Glomerular visceral epithelial cell (primary cell): ENCODE data around the gene CCL5.
"Not testable (repeated sequence)": the region's sequence is repeated elsewhere in the genome, so short reads cannot be mapped to it uniquely, and the experiment has no call there.

Source experiments
- DNase-seq: peaks from one replicate; pipeline ENCODE4 v3.0.0-alpha.2; 2016; ENCODE audit errors: extremely low spot score

CCL5 gene

DNA sequence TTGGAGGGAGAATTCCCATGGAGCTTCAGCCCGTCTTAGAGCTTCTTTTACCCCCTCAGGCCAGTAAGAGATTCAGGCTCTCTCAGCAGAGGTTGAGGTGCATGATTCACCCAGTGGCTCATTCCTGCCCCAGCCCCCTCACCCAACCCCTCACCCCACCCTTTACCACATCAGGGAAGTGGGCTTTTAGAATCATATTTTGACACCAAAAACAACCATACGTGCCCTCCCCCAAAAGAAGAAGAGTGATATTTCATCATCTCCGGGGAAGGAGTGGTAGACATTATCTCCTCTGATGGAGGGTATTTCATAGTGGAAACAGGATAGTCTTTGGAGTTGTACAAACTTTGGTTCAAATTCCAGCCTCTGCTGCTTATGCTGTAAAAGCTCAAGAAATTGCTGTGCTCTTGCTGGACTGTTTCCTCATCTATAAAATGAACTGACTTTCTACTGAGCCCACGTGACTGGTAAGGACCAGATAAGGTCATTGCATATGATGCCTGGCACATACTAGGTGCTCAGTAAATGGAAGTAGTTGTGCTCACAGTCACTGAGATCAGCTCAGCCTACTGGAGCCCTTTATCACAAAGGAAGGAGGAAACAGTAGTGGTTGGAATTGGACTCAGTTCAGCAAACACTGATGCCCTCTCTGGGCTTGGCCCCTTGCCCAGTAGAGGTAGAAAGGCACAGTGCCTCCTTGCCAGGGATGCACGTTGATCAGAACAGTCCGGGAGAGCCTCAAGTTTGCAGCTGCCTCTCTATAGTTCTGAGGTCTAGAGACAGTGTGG lies 18.3 kb upstream of the CCL5 start:
- DNase-seq, result peak; percentile 82

DNA sequence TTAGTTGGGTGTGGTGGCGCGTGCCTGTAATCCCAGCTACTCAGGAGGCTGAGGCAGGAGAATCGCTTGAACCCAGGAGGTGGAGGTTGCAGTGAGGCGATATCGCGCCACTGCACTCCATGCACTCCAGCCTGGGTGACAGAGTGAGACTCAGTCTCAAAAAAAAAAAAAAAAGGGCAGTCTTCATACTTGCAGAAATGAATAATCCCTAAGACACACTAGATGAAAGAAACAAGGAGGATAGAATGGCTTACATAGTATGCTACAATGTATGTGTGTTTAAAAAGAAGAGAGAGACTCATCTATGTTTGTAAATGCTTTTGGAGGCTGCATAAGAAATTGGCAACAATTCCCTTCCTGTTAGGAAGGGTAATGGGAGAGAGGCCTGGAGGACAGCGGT lies 17.6 kb upstream of the CCL5 start:
- not testable (repeated sequence) for DNase-seq

DNA sequence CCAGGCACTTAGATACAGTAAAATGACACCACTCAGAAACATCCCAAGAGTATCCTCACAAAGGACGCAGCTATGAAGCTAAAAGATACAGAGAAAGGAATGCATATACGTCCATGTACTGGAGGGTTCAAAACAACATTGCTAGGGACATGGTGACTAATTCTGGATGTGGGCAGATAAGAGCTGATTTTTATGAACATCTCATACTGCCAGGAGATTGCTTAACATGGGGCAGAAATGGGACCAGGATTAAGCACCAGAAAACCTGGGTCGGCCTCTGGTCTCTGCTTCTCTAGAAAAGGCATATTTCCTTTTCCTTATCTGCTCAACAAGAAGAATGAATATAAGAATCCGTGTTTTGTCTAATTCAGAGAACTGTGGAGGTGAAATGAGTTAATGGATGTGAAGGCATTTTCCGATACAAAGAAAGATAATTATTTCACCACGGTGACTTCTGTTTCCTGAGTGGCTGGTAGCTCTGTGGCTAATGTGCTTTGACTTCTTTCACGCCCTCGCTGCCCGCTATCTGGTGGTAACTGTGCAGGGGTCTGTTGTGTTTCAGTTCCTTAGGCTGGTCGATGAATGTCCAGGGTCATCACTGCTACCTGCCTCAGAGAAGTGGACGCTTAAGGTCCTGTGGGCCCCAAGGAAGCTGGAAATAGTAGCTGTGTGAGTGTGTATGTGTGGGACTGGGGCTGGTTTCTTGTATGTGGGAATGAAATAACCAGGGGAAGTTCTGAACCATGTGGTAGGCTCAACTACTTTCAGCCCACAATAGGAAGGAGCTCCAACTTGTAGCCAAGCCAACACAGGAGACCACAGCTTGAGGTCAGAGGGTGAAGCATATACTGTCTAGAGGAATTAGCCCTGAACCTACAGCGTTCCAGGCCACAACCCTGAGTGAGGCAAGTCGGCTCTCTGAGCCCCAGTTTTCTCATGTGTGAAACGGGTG lies 15.8 kb upstream of the CCL5 start:
- DNase-seq, result no peak

DNA sequence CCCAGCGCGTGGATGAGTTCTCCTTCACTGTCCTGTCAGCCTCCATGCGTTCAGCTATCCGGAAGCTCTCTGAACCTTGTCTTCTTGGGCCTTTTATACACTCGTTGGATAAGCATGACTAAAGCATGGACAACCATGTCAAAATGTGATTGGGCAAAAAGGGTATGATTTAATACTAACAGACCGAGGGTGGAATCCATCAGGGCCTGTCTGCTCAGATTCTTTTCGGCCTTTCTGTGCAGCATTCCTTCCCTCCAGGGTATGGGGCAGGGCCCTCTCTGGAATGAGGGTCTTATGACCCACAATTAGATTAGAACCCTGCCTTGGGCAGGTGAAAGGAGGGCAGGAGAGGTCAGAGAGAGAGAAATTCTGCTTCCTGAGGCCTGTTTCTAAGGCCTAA lies 14.0 kb upstream of the CCL5 start:
- DNase-seq, result no peak

DNA sequence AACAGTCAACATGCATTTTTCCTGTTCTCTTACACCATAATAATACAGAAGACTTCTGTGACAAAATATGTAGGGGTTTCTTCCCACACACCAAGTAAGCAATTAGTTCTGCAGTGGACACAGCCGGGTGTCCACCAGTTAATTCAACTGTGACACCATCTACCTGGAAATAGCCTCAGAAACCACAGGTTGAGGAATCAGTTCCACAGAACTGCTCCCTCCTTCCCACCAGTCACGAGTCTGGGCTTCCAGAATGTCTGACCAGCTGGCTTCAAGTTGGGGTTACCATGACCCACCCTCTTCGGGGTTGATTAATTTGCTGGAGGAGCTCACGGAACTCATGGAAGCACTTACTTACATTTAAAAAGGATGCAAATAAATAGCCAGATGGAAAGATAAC lies 13.6 kb upstream of the CCL5 start:
- peak; percentile 55 for DNase-seq

DNA sequence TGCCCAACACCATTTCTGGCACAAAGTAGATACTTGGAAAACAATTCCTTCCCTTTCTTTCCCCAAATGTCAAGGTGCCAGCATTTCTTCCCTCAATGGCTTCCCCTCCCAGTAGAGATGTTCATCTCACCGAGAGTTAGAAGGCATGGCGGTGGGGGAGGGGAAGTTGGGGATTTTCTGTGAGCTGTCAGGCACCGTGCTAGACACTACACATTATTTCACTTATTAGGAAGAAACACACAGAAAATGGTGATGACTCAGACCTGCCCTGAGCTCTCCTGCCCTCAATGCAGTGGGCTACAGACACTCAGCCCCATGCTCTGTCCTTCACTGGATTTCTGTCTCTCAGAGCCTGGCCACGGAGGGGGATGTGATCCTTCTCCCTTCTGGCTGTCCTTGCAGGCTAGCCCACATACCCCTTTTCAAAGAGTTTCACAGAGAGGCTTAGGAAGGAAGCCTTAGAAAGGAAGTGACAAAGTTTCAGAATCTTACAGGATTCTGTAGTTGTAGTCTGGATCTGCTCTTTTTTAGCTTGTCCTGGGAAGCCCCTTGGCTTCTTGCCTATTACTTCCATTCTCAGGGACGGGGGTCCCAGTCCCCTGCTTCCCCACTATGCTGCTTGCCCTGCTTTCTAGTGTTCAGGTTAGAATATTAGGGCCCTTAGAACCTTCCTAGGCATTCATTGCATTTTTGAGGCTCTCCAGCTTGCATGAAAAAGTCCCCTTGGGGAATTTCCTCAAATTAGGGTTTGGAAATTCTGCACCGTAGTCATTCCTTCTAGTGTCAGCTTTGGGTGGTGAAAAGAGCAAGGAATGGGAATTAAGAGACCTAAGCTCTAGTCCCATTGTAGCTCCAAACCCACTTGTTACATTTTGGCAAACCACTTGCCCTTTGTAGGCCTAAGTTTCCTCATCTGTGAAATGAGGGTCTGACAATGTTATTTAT lies 12.2 kb upstream of the CCL5 start:
- peak; percentile 52 for DNase-seq

DNA sequence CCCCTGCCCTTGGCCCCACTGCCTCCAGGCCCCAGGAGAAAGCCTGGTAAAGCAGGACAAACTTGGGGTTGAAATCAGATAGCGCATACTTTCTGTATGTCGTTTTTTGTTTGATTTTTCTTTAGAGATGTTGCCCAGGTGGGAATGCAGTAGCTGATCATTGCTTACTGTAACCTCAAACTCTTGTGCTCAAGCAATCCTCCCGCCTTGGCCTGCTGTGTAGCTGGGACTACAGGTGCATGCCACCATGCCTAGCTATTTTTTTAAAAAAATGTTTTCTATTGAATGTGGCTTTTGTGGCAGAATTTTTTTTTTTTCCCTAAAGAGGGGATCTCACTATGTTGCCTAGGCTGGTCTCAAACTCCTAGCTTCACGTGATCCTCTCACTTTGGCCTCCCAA lies 11.1 kb upstream of the CCL5 start:
- no peak for DNase-seq

DNA sequence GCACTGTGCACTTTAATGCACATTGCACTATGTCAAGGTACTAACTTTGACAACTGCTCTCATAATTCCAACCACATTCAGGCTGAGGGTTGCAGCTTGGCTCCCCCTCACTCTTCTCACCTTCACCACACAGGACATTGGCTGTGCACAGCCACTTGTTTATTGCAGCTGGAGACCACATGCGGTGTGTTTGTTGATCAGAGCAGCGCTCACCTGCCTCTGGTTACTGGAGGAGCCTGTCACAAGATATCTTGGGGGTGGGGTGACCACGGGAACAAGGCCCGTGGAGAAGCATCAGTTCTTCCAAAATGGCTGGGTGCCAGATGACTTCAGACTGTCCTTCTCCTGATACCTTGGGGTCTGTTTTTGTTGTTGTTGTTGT lies 10.6 kb upstream of the CCL5 start:
- no peak for DNase-seq

DNA sequence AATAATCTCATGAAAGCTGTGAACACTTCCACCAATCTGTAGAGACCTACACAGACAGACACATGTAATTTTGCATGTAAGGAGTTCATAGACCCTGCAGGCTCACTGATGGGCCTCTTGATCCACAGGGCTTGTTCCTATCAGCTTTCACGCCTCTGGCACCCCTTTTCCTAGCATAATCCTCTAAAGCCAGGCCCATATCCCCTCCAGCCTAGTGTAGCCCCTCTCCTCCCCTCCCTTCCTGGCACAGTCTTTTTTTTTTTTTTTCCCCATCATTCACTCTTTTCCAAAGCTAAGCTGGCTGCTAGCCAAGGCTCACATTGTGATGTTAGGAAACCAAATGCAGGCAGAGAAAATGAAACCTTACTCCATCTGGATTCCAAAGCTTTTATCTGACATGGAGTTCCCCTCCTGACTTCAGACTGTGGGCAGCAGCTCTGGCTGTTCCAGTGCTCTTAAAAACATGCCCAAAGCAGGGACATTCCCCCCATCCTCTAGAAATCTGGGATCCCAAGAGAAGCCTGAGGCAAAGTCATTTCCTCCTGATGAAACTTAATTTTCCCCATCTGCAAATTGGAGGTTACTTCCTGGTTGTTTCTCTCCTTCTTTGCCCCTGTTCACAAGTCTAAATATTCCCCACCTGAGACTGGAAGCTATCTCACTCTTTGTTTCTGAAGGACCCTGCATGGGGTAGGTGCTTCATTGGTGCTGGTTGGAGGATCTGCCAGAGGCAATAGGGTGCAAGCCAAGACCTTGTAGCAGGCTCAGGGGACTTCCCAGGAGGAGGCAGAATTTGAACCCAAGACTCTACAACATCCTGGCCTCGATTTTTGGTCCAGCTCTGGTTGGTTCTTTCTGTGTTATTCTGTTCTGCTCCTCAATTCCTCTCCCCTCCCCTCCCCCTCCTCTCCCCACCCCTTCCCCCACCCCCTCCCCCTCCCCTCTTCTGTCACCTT lies 9.9 kb upstream of the CCL5 start:
- DNase-seq, result peak; percentile 59

DNA sequence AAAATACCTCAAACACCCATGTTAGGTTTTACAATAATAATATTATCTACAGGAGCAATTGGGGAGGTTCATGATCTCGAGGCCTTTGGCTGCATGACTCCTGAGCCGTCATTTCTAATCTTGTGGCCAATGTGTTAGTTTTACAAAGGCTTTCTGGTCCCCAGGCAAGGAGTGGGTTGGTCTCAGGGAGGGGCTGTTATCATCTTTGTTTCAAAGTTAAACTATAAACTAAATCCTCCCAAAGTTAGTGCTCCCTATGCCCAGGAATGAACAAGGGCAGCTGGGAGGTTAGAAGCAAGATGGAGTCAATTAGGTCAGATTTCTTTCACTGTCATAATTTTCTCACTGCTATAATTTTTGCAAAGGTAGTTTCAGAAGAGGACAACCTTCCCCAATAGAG lies 9.1 kb upstream of the CCL5 start:
- DNase-seq, result no peak

DNA sequence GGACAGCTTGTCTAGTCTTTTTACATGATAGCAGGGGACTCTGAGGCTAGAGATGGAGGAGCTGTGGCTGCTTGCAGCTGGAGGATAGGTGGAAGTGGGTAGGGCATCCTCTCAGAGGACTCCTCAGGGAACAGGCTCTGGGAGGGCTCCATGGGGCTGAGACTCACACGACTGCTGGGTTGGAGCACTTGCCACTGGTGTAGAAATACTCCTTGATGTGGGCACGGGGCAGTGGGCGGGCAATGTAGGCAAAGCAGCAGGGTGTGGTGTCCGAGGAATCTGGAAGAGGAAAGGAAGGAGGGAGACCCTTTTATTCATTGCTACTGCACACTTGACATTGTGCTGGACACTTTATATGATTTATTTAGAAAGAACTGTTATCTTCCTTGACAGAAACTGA lies 1.8 kb downstream of the CCL5 start:
- no peak for DNase-seq

DNA sequence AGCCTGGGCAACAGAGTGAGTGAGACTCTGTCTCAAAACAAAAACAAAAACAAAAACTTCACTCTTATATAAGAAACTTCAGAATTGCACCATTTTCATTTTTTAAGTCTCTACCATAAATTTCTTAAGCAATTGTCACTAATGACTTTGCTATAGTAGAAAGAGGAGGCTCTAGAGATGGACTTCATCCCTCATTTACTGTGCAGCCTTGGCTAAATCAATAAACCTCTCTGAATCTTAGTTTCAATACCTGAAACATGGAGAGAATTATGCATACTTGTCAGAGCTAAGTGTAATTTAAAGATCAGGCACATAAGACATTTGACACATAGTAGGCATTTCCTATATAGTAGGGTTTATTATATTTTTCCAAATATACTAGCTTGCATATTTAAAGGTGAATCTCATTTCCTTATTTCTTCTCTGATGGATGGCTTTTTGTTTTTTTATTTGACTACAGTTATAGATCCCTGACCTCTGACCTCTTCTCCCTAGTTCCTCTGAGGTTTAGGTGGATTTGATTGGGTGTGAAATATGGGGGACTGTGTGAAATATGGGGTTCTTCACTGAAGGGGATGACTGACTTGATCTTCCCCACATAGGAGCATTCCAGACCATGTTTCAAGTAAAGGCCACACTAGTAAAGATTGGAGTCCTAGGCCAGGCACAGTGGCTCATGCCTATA lies 2.7 kb downstream of the CCL5 start:
- no peak for DNase-seq

DNA sequence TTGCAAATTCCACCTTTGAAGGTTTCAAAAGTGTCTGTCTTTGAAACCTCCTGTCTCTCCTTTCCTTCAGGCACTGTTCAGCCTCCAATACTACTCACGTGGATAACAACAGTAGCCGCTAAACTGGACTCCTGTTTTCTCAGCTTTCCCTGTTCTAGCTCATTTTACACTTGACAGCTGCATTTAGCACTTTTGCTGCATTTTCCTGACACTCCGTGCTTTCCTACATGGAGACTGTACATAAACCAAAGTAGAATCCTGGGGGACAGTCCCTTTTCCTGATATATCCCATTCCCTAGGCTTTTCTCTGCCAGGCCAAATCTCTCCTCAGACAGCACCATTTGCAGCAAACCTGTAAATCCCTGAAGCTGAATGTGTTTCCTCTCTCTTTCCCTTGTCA lies 3.6 kb downstream of the CCL5 start:
- no peak for DNase-seq

DNA sequence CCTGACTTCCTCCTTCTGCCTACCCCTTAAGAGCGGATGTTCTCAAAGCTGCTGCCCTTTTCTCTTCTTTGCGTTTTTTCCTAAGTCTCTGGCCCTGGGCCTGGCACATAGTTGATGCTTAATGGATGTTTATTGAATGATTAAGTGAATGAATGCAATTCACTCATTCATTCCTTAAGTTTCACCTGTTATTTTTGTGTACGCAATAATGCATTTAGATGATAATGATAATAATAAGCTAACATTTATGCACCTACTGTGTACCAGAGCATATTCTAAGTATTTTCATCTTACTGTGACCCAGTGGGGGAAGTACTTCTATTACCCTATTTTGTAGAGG lies 4.4 kb downstream of the CCL5 start:
- DNase-seq, result no peak

DNA sequence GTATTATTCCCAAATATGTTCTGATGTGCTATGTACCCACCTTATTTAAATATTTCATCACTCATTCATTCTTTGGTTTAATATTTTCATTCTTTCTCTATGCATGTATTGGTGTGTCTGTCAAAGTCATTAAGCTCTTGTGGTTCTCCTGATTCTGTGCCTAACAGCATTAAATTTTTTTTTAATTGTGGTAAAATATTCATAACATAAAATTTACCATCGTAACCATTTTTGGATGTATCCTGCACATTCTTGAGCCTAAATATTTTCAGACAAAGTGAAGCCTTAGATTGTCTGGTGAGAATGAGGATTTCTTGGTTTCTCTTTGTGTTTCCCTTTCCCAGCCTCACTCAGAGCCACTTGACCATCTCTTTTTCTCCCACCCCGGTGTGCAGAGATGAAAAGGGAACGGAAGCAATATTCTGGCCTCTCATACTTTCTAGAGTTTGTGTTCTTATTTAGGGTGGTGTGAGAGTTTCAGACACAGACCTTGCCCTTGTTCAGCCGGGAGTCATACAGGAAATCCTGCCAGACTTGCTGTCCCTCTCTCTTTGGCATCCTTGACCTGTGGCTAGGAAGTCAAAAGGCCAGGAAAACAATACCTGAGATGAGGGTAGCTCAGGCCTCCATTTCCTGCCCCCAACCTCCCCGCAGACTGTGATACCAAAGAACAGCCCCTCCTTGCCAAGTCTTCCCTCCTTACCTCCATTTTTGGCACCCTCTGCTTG lies 4.9 kb downstream of the CCL5 start:
- DNase-seq, result no peak

DNA sequence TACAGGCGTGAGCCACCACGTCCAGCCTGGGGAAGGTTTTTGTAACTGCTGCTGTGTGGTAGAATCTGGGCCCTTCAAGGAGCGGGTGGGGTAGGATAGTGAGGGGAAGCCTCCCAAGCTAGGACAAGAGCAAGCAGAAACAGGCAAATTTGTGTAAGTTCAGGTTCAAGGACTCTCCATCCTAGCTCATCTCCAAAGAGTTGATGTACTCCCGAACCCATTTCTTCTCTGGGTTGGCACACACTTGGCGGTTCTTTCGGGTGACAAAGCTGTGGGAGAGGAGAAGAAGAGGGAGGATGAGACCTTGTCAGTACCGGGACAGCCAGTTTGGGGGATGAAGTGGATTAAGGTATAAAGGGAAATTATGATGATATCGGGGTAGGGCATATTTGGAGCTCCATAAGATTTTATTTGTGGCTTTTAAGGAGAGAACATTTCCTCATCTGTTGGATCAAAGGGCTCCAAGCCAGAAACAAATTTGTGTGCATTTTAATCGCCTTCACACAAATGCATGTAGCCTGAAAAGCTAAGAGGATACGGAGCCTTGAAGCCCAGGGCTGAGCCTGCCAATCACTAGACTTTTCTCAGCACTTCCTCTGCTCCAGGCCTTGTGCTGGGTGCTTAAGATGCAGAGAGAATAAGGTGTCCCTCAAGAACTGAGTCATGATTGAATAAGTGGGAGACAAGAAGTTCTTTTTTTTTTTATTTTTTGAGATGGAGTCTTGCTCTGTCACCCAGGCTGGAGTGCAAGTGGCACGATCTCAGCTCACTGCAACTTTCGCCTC lies 7.8 kb downstream of the CCL5 start:
- no peak for DNase-seq

DNA sequence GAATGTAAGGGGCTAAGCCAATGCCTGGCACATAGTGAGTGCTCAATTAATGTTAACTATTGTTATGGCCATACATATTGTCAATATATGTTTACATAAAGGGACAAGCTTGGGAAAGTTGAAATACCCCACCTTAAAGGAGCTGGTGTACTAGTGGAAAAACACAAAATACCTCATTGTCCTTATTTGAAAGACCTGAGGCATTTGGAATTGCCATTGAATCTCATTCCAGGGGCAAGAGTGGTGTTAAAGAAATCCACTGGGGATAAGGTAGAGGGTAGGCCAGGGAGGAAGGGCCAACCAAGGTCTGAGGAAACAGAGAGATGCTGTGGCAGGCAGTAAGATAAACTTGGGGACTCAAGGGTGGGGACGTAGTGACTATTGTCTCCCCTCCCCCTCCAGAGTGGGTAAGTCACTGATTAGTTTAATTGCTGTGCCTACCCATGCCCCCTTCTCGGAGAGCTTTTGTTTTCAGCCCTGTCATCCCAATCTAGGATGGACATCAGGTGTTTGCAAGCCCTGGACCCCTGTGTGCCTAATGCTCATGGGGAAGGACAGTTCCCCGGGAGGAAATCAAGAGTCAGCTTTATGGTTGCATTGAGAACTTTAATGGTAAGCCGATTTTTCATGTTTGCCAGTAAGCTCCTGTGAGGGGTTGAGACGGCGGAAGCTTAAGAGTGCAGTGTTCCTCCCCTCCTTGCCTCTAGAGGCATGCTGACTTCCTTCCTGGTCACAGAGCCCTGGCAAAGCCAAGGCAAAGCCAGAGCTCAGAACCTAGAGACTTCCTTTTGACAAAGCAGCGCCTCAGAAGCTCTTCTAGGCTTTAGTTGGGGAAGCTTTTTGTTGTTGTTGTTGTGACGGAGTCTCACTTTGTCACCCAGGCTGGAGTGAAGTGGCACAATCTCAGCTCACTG lies 9.0 kb downstream of the CCL5 start:
- no peak for DNase-seq

DNA sequence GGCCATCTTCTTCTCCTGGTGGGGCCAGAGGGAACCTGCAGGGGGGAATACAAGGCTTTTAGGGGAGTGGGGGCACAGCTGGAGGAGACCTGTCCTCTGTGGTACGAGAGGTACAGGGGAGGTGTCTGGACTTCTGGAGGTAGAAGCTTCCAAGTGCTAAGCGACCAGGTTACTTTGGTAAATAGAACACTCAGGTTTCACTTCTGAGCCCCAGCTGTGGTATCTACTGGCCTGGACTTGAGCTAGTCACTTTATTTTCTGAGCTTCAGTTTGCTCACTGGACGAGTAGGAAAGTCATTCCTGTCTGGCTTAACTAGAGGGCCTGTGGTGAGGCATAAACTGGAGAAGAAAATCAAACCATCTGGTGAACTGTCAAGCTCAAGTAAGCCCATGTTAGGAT lies 11.4 kb downstream of the CCL5 start, which contains the start of gene HEATR9:
HEATR9 (minus strand) TSS at position 155 of the 400 bp plus-strand sequence; CDS start at position 6, 149 bp downstream.
- DNase-seq, result no peak
